Measurements from ENCODE around the gene C2CD2. TPM values are rescaled to one million over a fixed set of nuclear protein-coding genes. Genes with fewer than 3 reads are reported as not detected.

The C2CD2 gene
- total and polyA plus RNA-seq, 2 of the 4 experiments (the other 2 are of a cell fraction) = 15.6 to 25.3 TPM

- H3K4me2 ChIP-seq (ENCODE audit: low read depth, low read length) = no peak overlapping the region
- TF ChIP-seq USF2 (IDR thresholded peaks at IDR 0.05; ENCODE audit: low read depth, low read length) (no peak), CTCF (conservative IDR thresholded peaks at IDR 0.05; ENCODE audit: low read depth, low read length) (no peak), SMC3 (IDR thresholded peaks at IDR 0.05; ENCODE audit: low read depth, low read length) (no peak), ELK1 (IDR thresholded peaks at IDR 0.05; ENCODE audit: borderline replicate concordance, low read depth, low read length) (no peak), MAZ (IDR thresholded peaks at IDR 0.05; ENCODE audit: borderline replicate concordance, low read depth, low read length) (no peak), MXI1 (IDR thresholded peaks at IDR 0.05; ENCODE audit: borderline replicate concordance, low read depth, low read length) (no peak), RCOR1 (IDR thresholded peaks at IDR 0.05; ENCODE audit: insufficient replicate concordance, low read length) (no peak), RAD21 (IDR thresholded peaks at IDR 0.05; ENCODE audit: low read length) (no peak), NFE2L2 (IDR thresholded peaks at IDR 0.05; ENCODE audit: low read depth, low read length) (no peak), MAFK (IDR thresholded peaks at IDR 0.05; ENCODE audit: low read depth, low read length) (no peak), POLR2A (IDR thresholded peaks at IDR 0.05; ENCODE audit: low read depth, low read length) (no peak), BHLHE40 (IDR thresholded peaks at IDR 0.05; ENCODE audit: low read depth, low read length) (no peak), FOS (IDR thresholded peaks at IDR 0.05; ENCODE audit: low read depth, low read length) (no peak)
- no peak overlapping the region for H3K56ac ChIP-seq (ENCODE audit: extremely low read depth, insufficient read depth, low read length)
- no peak overlapping the region for H2BK20ac ChIP-seq (ENCODE audit: low read depth, low read length)
- H3K4me3 ChIP-seq (ENCODE audit: insufficient read depth, low read depth, low read length) = no peak overlapping the region
- CTCF ChIA-PET = no interaction called here
- no peaks in the 10 kb centered on the region for H3K79me1 ChIP-seq (ENCODE audit: low read depth in 1 of 2, low read length in 2 of 2)
- H3K4me1 ChIP-seq (ENCODE audit: control insufficient read depth, insufficient read depth, low read length) = no peaks in the 10 kb centered on the region
- H4K20me1 ChIP-seq (ENCODE audit: insufficient read depth, low read length) = no peaks in the 10 kb centered on the region
- DNase-seq = no peak
- no peak overlapping the region for H3K14ac ChIP-seq (replicated peaks; ENCODE audit: low read depth, low read length)
- H2AFZ ChIP-seq (replicated peaks; ENCODE audit: low read length, poor library complexity) = no peak overlapping the region
- no peak overlapping the region for H2BK120ac ChIP-seq (ENCODE audit: low read depth, low read length)
- no peak for ATAC-seq (ENCODE audit: low read depth)
- no peak overlapping the region for H3K23ac ChIP-seq (ENCODE audit: low read depth, low read length)
- no peak overlapping the region for H2AK5ac ChIP-seq (ENCODE audit: low read depth, low read length)
- H3K9me1 ChIP-seq (ENCODE audit: insufficient read depth, low read length) = peaks cover 4% of the 10 kb centered on the region; the same call in 1 of the 2 replicates
- H3K9me3 ChIP-seq (ENCODE audit: control insufficient read depth, insufficient read depth, low read length) = no peaks in the 10 kb centered on the region; the same call in 1 of the 2 replicates
- POLR2A ChIA-PET (ENCODE audit: unreplicated experiment) = no interaction called here
- H3K27ac ChIP-seq (ENCODE audit: insufficient read depth, low read length) = no peak overlapping the region
- H3K36me3 ChIP-seq (ENCODE audit: control insufficient read depth, insufficient read depth, low read length) = peaks cover 22% of the 10 kb centered on the region
- H3K18ac ChIP-seq (ENCODE audit: low read depth, low read length) = no peak overlapping the region
- no peak overlapping the region for H3K4ac ChIP-seq (ENCODE audit: low read depth, low read length)
- no peak overlapping the region for H4K5ac ChIP-seq (ENCODE audit: low read depth, low read length)
- BruUV-seq (replicated peaks) = no TSS peak
- H2BK15ac ChIP-seq (ENCODE audit: low read depth, low read length) = no peak overlapping the region
- no peak overlapping the region for H4K91ac ChIP-seq (ENCODE audit: insufficient read depth, low read depth, low read length)
- in situ Hi-C loops (cut with MboI; ENCODE audit: low sequenced_read_pairs) (no loop called here), dilution Hi-C loops (cut with HindIII; ENCODE audit: low sequenced_read_pairs, unreplicated experiment) (no loop called here), intact Hi-C loops (cut with micrococcal nuclease) (loop anchor here (5.0 kb wide), 1 partner anchor 281 kb away; no protein-coding TSS in a partner anchor)
- H3K9ac ChIP-seq (ENCODE audit: low read depth, low read length) = no peak overlapping the region
- no peak overlapping the region for H4K8ac ChIP-seq (ENCODE audit: low read depth in 2 of 2, low read length in 2 of 2)
- no peaks in the 10 kb centered on the region for H3K27me3 ChIP-seq (ENCODE audit: control insufficient read depth, insufficient read depth, low read length)
- no peak overlapping the region for H2BK5ac ChIP-seq (ENCODE audit: low read depth, low read length, poor library complexity, severe bottlenecking)
- 100% methylated on average over 5 of the region's 32 CpGs; no CpG with 5 or more reads in 1 of the 2 experiments for WGBS, 2 experiments (ENCODE audit: extremely low coverage in 2 of 2, insufficient read length in 1 of 2)
- H2AK9ac ChIP-seq (replicated peaks; ENCODE audit: low read depth, low read length, poor library complexity) = no peak overlapping the region
These were observed 117.4 kb downstream of the C2CD2 start for GRCh38 chr21:41836166-41837015.
